Dedifferentiated amniotic fluid mesenchymal stem cell (primary cell): ENCODE data around the gene DPEP2NB.
"Not testable (repeated sequence)": the region's sequence is repeated elsewhere in the genome, so short reads cannot be mapped to it uniquely, and the experiment has no call there.

Experiments
- DNase-seq: peaks from one replicate; pipeline ENCODE4 v3.0.0-alpha.2; 2016; ENCODE audit errors: extremely low spot score

The DPEP2NB gene

GRCh38 chr16:67982011-67982696 is 33.6 kb downstream of the DPEP2NB start:
- no peak for DNase-seq

GRCh38 chr16:67979955-67980678 is 35.6 kb downstream of the DPEP2NB start, which contains the start of gene DPEP3:
TSS of gene DPEP3 (minus strand) at chr16:67980499. CDS start at chr16:67980380, 119 bp downstream.
- DNase-seq = no peak

DNA sequence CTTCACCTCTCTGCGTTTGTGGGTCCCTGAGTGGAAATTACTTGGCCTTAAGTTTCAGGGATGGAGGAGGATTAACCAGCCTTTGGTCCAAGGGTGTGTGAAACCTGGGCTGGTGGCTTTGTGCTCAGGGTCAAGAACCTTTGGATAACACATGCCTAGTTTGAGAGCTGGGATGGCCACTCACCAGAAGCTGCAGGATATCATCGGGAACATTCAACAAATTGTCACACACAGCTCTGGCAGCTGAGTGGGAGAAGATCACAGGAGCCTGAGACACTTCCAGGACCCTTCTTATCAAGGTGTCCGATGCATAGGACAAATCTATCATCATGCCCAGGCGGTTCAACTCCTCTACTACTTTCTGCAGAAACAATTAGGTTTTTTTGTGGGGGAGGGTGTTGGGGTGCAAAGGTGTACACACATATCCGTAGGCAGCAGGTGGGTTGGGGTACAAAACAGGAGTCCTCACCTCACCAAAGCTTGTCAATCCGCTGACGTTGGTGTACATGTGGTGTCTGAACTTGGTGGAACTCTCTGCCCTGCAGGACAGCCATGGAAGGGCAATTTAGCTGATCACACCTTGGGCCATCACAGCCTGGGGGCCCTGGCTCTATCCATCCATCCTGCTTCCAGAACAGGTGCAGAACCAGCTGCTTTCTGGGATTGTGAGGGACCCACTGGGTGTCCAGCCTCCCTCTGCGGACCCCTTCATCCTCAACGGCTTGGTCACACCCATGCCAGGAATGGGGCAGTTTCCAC is 38.1 kb downstream of the DPEP2NB start:
- DNase-seq = no peak

DNA sequence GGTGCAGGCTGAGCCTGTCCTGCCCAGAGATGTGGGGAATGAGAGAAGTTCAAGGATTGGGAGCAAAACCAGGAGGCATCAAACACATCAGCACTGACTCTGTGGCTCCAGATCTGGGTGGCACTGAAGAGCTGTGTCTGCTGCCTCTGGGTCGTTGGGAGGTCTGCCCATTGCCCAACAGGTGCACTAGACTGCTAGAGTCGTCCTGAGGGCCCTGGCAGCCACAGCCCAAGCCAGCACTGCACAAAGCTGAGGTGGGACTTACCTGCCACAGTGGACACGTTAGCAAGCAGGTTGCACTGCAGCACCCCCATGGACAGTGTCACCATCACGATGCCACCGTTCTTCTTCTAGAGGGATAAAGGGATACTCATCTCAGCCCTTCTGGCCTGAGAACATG is 38.7 kb downstream of the DPEP2NB start:
- no peak for DNase-seq

DNA sequence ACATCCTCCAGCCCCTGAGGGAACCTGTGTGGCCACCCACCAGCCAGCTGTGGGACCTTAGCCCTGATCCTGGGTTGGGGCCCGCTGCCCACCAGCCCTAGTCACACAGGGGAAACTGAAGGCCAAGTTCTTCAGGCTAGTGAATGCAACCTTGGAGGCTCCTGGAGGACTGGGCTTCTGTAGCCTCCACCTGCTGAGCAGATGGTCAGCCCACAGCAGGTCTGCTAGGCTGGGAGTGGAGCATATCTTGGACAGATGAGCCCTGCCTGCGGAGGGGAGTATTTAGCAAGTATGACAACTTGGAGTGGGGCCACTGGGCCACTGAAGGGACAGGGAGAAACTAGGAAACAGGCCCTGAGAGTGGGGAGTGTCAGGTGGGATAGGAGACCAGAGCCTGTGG is 39.5 kb downstream of the DPEP2NB start:
- no peak for DNase-seq

DNA sequence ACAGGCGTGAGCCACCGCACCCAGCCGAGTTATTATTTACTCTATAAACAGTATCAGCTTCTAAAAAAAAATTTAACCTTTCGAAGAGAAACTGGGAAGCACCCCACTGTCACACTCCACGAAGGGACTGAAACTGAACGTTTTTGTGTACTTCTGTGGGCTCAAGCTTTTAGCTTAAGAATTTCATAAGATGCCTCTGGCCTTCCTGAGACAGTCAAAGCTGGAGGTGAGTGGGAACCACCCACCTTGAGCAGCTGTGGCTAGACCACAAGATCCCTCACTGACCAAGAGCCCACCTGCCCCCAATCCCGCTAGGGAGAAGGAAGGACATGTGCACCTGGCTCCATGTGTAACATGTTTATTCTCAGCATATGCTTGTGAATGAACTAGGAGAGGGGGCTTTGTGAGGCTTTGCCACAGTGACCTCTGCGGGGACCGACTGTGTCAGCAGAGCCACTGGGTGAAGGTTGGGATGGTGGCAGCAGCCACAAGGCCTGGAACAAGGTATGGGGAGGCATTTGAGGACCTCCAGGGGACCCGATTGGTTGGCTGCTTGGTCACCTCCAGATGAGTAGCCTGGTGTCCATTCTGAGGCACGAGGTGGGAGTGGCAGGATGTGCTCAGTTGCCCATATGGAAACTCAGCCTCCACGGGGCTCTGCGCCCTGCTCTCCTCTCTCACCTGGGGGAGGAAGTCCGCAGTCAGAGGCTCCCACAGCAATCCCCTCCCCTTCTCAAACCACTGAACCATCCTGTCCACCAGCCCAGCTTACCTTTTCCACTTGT is 40.2 kb downstream of the DPEP2NB start:
- DNase-seq = no peak

DNA sequence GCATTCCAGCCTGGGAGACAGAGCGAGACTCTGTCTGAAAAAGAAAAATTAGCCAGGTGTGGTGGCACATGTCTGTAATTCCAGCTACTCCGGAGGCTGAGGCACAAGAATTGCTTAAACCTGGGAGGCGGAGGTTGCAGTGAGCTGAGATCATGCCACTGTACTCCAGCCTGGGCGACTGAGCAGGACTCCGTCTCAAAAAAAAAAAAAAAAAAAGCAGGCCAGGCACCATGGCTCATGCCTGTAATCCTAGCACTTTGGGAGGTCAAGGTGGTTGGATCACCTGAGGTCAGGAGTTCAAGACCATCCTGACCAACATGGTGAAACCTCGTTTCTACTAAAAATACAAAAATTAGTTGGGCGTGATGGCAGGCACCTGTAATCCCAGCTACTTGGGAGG is 43.4 kb downstream of the DPEP2NB start:
- not testable (repeated sequence) for DNase-seq

DNA sequence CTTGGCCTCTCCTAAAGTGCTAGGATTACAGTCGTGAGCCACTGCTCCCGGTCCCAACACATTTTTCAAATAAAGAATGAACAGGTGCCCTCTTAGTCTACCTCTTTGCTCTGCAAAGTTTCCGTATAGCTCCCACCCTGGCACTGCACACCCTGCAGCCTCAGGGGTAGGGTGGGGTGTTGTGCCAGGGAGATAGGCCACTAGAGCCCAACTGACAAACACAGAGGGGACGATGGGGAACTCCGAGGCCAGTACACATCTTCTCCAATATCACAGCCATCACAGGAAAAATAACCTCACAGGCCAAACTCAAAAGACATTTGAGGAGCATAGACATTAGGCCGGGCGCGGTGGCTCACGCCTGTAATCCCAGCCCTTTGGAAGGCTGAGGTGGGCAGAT is 44.6 kb downstream of the DPEP2NB start:
- DNase-seq = no peak

DNA sequence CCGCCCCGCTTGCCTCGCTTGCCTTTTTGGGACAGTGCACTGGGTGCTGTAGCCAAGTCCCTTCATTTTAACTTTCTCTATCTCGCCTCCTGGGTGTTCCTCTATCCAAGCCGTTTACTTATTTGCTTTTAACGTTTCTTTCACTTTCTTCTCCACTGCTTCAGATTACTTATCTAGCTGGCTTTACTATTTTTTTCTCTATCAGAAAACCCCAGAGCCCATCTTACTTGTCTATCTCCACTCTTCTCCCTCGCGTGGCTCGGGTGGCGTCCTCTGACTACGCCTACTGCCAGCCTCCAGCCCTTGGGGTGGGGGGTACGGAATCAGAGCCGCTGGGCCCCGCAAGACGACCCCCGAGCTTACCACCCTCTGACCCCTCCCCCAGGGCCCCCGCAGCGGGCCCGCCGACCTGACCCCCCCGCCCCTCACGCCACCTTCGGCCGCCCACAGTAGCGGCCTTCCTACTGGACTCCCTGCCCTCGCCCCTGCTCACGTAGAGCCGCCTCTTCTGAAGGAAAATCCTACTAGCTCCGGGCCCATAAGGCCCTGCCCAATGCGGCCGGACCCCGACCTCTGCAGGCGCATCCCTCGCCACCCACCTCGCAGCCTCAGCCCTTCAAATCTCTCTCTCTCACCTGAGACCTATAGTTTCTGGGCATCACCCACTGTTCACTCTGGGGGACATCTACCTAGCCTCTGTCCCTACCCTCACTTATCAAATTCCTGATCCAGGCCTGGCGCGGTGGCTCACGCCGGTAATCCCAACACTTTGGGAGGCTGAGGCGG is 46.3 kb downstream of the DPEP2NB start:
- DNase-seq = no peak

GRCh38 chr16:67968400-67969253 is 47.1 kb downstream of the DPEP2NB start, which contains the start of gene SLC12A4:
TSS of gene SLC12A4 (minus strand) at chr16:67968637. CDS start at chr16:67968553, 84 bp downstream.
- peak; percentile 48 for DNase-seq

- DNase-seq = peak; percentile 39
Measured at GRCh38 chr16:67967958-67968399, 47.7 kb downstream of the DPEP2NB start.

GRCh38 chr16:67967183-67967957 is 48.3 kb downstream of the DPEP2NB start:
- DNase-seq = no peak

GRCh38 chr16:67966549-67967182 is 49.0 kb downstream of the DPEP2NB start:
- no peak for DNase-seq

DNA sequence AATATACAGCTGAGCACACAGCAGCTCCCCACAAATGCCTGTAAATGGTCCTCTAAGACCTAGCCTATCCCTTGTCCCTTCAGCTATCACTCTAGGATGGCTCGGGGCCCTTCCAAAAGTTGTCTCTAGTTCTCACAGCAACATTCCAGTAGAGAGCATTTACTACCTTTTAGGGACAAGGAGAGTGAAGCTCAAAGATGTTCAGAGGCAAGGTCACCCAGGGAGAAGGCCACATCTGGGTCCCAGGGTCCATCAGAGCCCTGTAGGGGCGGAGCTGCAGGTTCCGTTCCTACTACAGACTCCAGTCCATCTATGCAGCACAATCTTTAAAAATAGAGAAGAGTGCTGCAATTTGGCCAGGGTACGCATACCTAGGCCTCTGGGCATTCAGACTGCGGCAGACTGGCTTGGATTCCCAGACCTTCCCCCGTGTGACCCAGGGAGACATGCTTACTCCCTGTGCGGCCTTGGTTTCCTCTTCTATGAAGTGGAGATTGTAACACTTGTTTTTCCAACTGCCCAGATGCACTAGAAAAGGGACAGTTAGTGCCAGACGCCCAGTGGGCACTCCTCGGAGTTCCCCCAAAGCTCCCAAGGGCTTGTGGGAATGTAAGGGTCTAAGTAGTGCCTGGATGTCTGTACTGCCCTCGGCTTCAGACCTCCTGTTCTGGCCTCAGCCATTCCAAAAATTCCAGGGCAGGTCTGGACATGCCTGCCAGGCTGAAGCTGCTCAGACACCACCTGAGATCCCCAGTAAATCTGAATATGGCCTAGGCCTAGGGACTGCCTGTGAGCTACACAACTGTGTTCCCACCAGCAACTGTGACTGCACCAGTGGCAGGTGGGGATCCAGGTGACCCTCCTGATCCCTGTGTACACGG is 49.8 kb downstream of the DPEP2NB start:
- DNase-seq = no peak

- DNase-seq = no peak
Measured at GRCh38 chr16:67964477-67965131, 51.1 kb downstream of the DPEP2NB start.

GRCh38 chr16:67963662-67964321 is 51.9 kb downstream of the DPEP2NB start:
- no peak for DNase-seq
